ENCODE results near the gene CHD3.

DNA sequence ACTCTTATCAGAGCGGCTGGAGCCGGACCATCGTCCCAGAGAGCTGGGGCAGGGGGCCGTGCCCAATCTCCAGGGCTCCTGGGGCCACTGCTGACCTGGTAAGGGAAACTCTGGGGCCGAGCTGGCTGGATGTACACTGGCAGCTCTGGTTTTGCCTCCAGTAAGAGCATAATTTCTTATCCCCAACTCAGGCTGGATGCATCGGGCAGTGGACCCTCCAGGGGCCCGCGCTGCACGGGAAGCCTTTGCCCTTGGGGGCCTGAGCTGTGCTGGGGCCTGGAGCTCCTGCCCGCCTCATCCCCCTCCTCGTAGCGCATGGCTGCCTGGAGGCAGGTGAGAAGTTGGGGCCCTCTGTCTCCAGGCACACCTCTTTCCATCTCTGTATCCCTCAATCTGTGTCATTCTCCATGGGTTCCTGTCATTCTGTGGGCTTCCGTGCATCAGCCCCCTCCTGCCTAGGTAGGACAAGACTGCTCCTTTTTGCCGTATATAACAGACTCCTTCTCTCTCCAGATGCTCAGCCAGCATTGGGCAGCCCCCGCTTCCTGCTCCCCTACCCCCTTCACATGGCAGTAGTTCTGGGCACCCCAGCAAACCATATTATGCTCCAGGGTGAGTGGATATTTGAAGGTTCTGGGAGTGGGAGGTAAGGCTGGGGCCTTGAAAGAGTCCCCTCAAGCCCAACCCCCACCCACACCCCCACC lies 43.1 kb upstream of the CHD3 start:
- TF ChIP-seq, protein P1, sequence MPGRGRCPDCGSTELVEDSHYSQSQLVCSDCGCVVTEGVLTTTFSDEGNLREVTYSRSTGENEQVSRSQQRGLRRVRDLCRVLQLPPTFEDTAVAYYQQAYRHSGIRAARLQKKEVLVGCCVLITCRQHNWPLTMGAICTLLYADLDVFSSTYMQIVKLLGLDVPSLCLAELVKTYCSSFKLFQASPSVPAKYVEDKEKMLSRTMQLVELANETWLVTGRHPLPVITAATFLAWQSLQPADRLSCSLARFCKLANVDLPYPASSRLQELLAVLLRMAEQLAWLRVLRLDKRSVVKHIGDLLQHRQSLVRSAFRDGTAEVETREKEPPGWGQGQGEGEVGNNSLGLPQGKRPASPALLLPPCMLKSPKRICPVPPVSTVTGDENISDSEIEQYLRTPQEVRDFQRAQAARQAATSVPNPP (CRISPR knock-in tag; IDR thresholded peaks at IDR 0.05) = no peak
- no peak for TF ChIP-seq ELF1 (CRISPR knock-in tag; IDR thresholded peaks at IDR 0.05)
- no peak for TF ChIP-seq TARDBP (CRISPR knock-in tag; IDR thresholded peaks at IDR 0.05)
- TF ChIP-seq, protein P2, sequence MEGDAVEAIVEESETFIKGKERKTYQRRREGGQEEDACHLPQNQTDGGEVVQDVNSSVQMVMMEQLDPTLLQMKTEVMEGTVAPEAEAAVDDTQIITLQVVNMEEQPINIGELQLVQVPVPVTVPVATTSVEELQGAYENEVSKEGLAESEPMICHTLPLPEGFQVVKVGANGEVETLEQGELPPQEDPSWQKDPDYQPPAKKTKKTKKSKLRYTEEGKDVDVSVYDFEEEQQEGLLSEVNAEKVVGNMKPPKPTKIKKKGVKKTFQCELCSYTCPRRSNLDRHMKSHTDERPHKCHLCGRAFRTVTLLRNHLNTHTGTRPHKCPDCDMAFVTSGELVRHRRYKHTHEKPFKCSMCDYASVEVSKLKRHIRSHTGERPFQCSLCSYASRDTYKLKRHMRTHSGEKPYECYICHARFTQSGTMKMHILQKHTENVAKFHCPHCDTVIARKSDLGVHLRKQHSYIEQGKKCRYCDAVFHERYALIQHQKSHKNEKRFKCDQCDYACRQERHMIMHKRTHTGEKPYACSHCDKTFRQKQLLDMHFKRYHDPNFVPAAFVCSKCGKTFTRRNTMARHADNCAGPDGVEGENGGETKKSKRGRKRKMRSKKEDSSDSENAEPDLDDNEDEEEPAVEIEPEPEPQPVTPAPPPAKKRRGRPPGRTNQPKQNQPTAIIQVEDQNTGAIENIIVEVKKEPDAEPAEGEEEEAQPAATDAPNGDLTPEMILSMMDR (CRISPR knock-in tag; IDR thresholded peaks at IDR 0.05) = no peak
